T-cell (primary cell): ENCODE data around the gene ALDH2. TPM values are rescaled to one million over a fixed set of nuclear protein-coding genes. Genes with fewer than 3 reads are reported as not detected.

Experiments
- ATAC-seq, 4 experiments: fragments of 200-7000 bp in 3 of 4; fragments of 150-1000 bp in 1 of 4; cut with Tn5 transposase; replicated peaks in 1 of 4; 1 replicate in 3 of 4; 2 replicates in 1 of 4; pipeline ENCODE4 v1.10.0; 2021; ENCODE audit warnings: moderate library complexity in 3 of 4, mild to moderate bottlenecking in 2 of 4, moderate number of reproducible peaks in 1 of 4
- CTCF ChIA-PET, 2 donors: fragments of 300-600 bp; sonication (Branson Sonifier 250); formaldehyde crosslinking; loops; one replicate each; lab custom pipeline; 2022; ENCODE audit warnings: antibody characterized with exemption in 2 of 2; lab: Charles Lee
- POLR2A ChIA-PET, 2 donors: fragments of 300-600 bp; sonication (Branson Sonifier 250); formaldehyde crosslinking; loops; one replicate each; lab custom pipeline; 2022; ENCODE audit warnings: antibody characterized with exemption in 2 of 2; lab: Charles Lee
- DNase-seq, 35 experiments: peaks; one replicate each; pipeline versions ENCODE4 v3.0.0 to v3.0.0-alpha.2; 2013 to 2023
- H3K27ac ChIP-seq: one replicate; pipeline ENCODE4 v1.5.1; 2013; ENCODE audit warnings: low read length
- H3K27me3 ChIP-seq, 2 experiments: replicated peaks in 1 of 2; 1 replicate in 1 of 2; 2 replicates in 1 of 2; pipeline versions ENCODE4 v1.6.1 to v1.7.0; 2013; ENCODE audit warnings: low read length in 1 of 2, mixed read lengths in 1 of 2; ENCODE audit not compliant: control insufficient read depth in 2 of 2, insufficient read depth in 2 of 2; ENCODE audit errors: extremely low read depth in 1 of 2
- H3K36me3 ChIP-seq, 2 donors: 1 replicate in 1 of 2; 2 replicates in 1 of 2; pipeline versions ENCODE4 v1.6.1 to v1.7.0; 2013; ENCODE audit warnings: low read length in 1 of 2; ENCODE audit not compliant: control insufficient read depth in 2 of 2, insufficient read depth in 1 of 2; ENCODE audit errors: extremely low read depth in 1 of 2
- H3K4me1 ChIP-seq, 2 experiments: 1 replicate in 1 of 2; 2 replicates in 1 of 2; pipeline versions ENCODE4 v1.6.1 to v1.7.0; 2013; ENCODE audit warnings: low read length in 2 of 2, mixed read lengths in 1 of 2; ENCODE audit not compliant: insufficient read depth in 2 of 2, control insufficient read depth in 1 of 2; ENCODE audit errors: extremely low read depth in 1 of 2
- H3K4me3 ChIP-seq, 2 donors: 1 replicate in 1 of 2; 2 replicates in 1 of 2; pipeline versions ENCODE4 v1.5.1 to v1.7.0; 2013; ENCODE audit warnings: mild to moderate bottlenecking in 2 of 2, low read length in 1 of 2, moderate library complexity in 1 of 2; ENCODE audit not compliant: control insufficient read depth in 1 of 2; ENCODE audit errors: extremely low read depth in 1 of 2
- H3K9me3 ChIP-seq: 2 replicates; pipeline ENCODE4 v1.7.0; 2013
- H3K27ac Mint-ChIP-seq, 2 donors: one replicate each; pipeline ENCODE4 v1.8.0; 2020 to 2021; ENCODE audit warnings: mild to moderate bottlenecking in 2 of 2, mixed read lengths in 2 of 2
- H3K27me3 Mint-ChIP-seq, 2 donors: one replicate each; pipeline ENCODE4 v1.8.0; 2021 to 2022; ENCODE audit warnings: mixed read lengths in 2 of 2
- H3K36me3 Mint-ChIP-seq: one replicate; pipeline ENCODE4 v1.8.0; 2021; ENCODE audit warnings: mixed read lengths
- H3K4me1 Mint-ChIP-seq, 3 donors: one replicate each; pipeline ENCODE4 v1.8.0; 2020 to 2022; ENCODE audit warnings: mixed read lengths in 3 of 3, mild to moderate bottlenecking in 1 of 3
- H3K4me3 Mint-ChIP-seq, 3 donors: one replicate each; pipeline ENCODE4 v1.8.0; 2020 to 2022; ENCODE audit warnings: mild to moderate bottlenecking in 3 of 3, mixed read lengths in 3 of 3, moderate library complexity in 3 of 3
- H3K9me3 Mint-ChIP-seq, 3 donors: one replicate each; pipeline ENCODE4 v1.8.0; 2020 to 2022; ENCODE audit warnings: mixed read lengths in 3 of 3
- WGBS: methylation state at CpG from one replicate; pipeline ENCODE4 v1.1.5; 2013; ENCODE audit warnings: missing lambda C conversion rate; ENCODE audit not compliant: insufficient coverage; 5-methylcytosine and 5-hydroxymethylcytosine counted together
- total RNA-seq, 35 experiments: library from RNA in 6 of 35; stranded (reverse) in 6 of 35; fragments of 120-200 nt in 1 of 35; gene quantifications; one replicate each; pipeline versions ENCODE4 v1.2.1 to v1.2.4 and lab custom pipeline; 2013 to 2026

The ALDH2 gene
- total RNA-seq, 5 donors from 2014 or later (not counting 1 experiment from before 2014, with no cell fraction given), result 1.3 to 3.5 (median 2.5) TPM

DNA sequence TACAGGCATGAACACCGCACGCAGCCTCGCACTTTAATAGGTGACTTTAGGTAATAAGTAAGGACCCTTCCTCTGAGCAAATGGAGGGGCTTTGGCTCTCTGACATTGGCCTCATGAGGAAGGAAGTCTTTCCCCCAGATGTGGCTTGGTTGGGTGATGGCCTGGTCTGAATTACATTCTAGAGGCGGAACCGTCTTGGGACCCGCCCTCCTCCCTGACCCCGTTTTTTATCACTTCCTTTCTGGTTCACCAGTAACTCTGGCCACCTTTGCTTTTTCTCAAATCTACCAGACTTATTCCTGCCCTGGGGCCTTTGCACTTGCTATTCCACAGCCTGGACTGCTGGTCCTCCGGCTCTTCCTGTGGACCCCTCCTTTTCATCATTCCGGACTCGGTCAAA, 13.4 kb downstream of the ALDH2 start:
- H3K9me3 ChIP-seq, result no peaks in the 10 kb centered on the region
- H3K9me3 Mint-ChIP-seq, result no peaks in the 10 kb centered on the region
- no peaks in the 10 kb centered on the region for H3K36me3 ChIP-seq
- peaks cover 0 to 7% (median 5%) of the 10 kb centered on the region in 3 donors for H3K4me1 Mint-ChIP-seq
- ChIA-PET POLR2A (no interaction called here), CTCF (no interaction called here)
- no peak overlapping the region for H3K27ac Mint-ChIP-seq
- no peak overlapping the region for H3K27ac ChIP-seq
- 95% methylated on average over 8 of the region's 10 CpGs for WGBS
- peaks cover 0 to 13% of the 10 kb centered on the region in 2 experiments for H3K27me3 ChIP-seq
- H3K36me3 Mint-ChIP-seq, result peaks cover 4% of the 10 kb centered on the region
- H3K27me3 Mint-ChIP-seq, result peaks cover 0 to 3% of the 10 kb centered on the region in 2 donors
- H3K4me1 ChIP-seq, result peaks cover 0 to 6% of the 10 kb centered on the region in 2 experiments
- H3K4me3 ChIP-seq, result no peak overlapping the region
- H3K4me3 Mint-ChIP-seq, result no peak overlapping the region
- ATAC-seq (no peak), DNase-seq (no peak)

GRCh38 chr12:111780615-111781014, 13.9 kb downstream of the ALDH2 start:
- Histone ChIP-seq H3K36me3 (no peaks in the 10 kb centered on the region), H3K27ac (no peak overlapping the region), H3K27me3 (peaks cover 0 to 11% of the 10 kb centered on the region in 2 experiments), H3K9me3 (no peaks in the 10 kb centered on the region), H3K4me3 (no peak overlapping the region), H3K4me1 (peaks cover 0 to 3% of the 10 kb centered on the region in 2 experiments)
- POLR2A ChIA-PET, result no interaction called here
- WGBS, result 100% methylated on average over 1 of the region's 5 CpGs
- H3K4me1 Mint-ChIP-seq, result peaks cover 0 to 4% (median 3%) of the 10 kb centered on the region in 3 donors
- H3K9me3 Mint-ChIP-seq, result no peaks in the 10 kb centered on the region
- no peak for ATAC-seq
- DNase-seq, result no peak
- H3K36me3 Mint-ChIP-seq, result peaks cover 4% of the 10 kb centered on the region
- no peak overlapping the region for H3K4me3 Mint-ChIP-seq
- CTCF ChIA-PET, result no interaction called here
- H3K27ac Mint-ChIP-seq, result no peak overlapping the region
- no peaks in the 10 kb centered on the region for H3K27me3 Mint-ChIP-seq

DNA sequence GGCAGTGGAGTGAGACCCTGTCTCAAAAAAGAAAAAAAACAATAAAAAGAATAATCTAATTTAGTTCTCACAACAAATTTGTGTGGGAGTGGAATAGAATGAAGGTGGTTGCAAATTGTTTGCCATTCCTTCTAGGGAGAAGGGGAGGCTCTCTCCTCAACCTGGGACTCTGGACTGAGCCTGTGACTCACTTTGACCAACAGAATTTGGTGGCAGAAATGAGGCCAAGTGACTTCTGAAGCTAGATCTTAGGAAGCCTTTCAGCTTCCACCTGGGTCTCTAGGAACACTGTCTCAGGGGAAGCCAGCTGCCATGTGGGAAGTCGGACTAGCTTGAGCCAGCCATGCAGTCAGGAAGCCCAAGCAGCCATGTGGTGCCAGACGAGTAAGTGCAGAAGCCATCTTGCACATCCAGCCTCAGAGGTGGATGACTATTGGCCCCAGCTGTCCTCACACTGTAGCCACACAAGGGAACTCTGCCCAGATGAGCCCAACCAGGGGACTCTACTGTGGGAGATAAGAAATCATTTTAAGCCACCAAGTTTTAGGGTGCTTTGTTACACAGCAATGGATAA, 14.4 kb downstream of the ALDH2 start:
- POLR2A ChIA-PET, result no interaction called here
- no peaks in the 10 kb centered on the region for H3K9me3 Mint-ChIP-seq
- no peaks in the 10 kb centered on the region for H3K4me1 Mint-ChIP-seq
- H3K27me3 Mint-ChIP-seq, result no peaks in the 10 kb centered on the region
- Histone ChIP-seq H3K9me3 (no peaks in the 10 kb centered on the region), H3K36me3 (no peaks in the 10 kb centered on the region), H3K27ac (no peak overlapping the region), H3K4me3 (no peak overlapping the region), H3K4me1 (no peaks in the 10 kb centered on the region), H3K27me3 (peaks cover 0 to 10% of the 10 kb centered on the region in 2 experiments)
- CTCF ChIA-PET, result no interaction called here
- DNase-seq (no peak), ATAC-seq (no peak)
- peaks cover 4% of the 10 kb centered on the region for H3K36me3 Mint-ChIP-seq
- H3K4me3 Mint-ChIP-seq, result no peak overlapping the region
- no peak overlapping the region for H3K27ac Mint-ChIP-seq
- WGBS, result 84% methylated on average over 2 of the region's 2 CpGs

- ATAC-seq, result no peak
- H3K4me1 ChIP-seq, result no peaks in the 10 kb centered on the region
- Mint-ChIP-seq H3K4me3 (no peak overlapping the region), H3K36me3 (peaks cover 4% of the 10 kb centered on the region), H3K9me3 (no peaks in the 10 kb centered on the region), H3K27me3 (no peaks in the 10 kb centered on the region), H3K27ac (no peak overlapping the region), H3K4me1 (no peaks in the 10 kb centered on the region)
- WGBS, result 96% methylated on average over 14 of the region's 17 CpGs
- H3K36me3 ChIP-seq, result no peaks in the 10 kb centered on the region
- POLR2A ChIA-PET, result no interaction called here
- CTCF ChIA-PET, result no interaction called here
- no peak for DNase-seq
- no peak overlapping the region for H3K27ac ChIP-seq
- no peak overlapping the region for H3K4me3 ChIP-seq
- H3K27me3 ChIP-seq, result peaks cover 0 to under 1% of the 10 kb centered on the region in 2 experiments
- no peaks in the 10 kb centered on the region for H3K9me3 ChIP-seq
Observed at GRCh38 chr12:111783046-111783445, 16.3 kb downstream of the ALDH2 start.

GRCh38 chr12:111784953-111785352, 18.2 kb downstream of the ALDH2 start:
- no peak for DNase-seq
- no peaks in the 10 kb centered on the region for H3K4me1 Mint-ChIP-seq
- no peaks in the 10 kb centered on the region for H3K9me3 ChIP-seq
- H3K27me3 ChIP-seq, result no peaks in the 10 kb centered on the region
- ATAC-seq, result no peak
- no peaks in the 10 kb centered on the region for H3K9me3 Mint-ChIP-seq
- H3K4me1 ChIP-seq, result no peaks in the 10 kb centered on the region
- ChIA-PET POLR2A (no interaction called here), CTCF (no interaction called here)
- WGBS, result 74% methylated on average over 2 of the region's 4 CpGs
- H3K36me3 ChIP-seq, result no peaks in the 10 kb centered on the region
- no peak overlapping the region for H3K27ac ChIP-seq
- H3K36me3 Mint-ChIP-seq, result peaks cover 4% of the 10 kb centered on the region
- no peaks in the 10 kb centered on the region for H3K27me3 Mint-ChIP-seq
- H3K4me3 ChIP-seq, result no peak overlapping the region
- no peak overlapping the region for H3K27ac Mint-ChIP-seq
- no peak overlapping the region for H3K4me3 Mint-ChIP-seq

DNA sequence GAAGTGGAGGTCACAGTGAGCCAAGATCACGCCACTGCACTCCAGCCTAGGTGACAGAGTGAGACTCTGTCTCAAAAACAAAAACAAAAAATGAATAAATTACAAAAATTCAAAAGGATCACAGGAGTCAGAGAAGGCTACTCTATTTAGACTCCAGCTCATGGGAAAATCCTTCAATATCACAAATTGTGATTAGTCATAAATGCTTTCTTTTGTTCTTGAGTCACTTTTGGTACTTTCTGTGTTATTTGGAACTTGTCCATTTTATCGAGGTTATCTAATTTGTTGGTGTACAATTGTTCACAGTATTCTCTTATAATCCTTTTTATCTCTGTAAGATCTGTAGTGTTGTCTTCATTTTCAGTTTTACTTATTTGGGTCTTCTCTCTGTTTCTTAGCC, 18.9 kb downstream of the ALDH2 start:
- CTCF ChIA-PET, result no interaction called here
- Histone ChIP-seq H3K4me1 (no peaks in the 10 kb centered on the region), H3K9me3 (no peaks in the 10 kb centered on the region), H3K27me3 (no peaks in the 10 kb centered on the region), H3K36me3 (no peaks in the 10 kb centered on the region), H3K4me3 (no peak overlapping the region), H3K27ac (no peak overlapping the region)
- ATAC-seq (no peak), DNase-seq (no peak)
- Mint-ChIP-seq H3K4me3 (no peak overlapping the region), H3K27me3 (no peaks in the 10 kb centered on the region), H3K36me3 (peaks cover 4% of the 10 kb centered on the region), H3K4me1 (no peaks in the 10 kb centered on the region), H3K27ac (no peak overlapping the region), H3K9me3 (no peaks in the 10 kb centered on the region)
- WGBS, result no CpG with 5 or more reads among the region's 2 CpGs
- POLR2A ChIA-PET, result no interaction called here
